ENCODE data around the gene RSPH6A. TPM values are rescaled to one million over a fixed set of nuclear protein-coding genes. Genes with fewer than 3 reads are reported as not detected.

RSPH6A gene
- total RNA-seq, 1 experiment from 2014 or later = 0.55 TPM

- H3K23ac ChIP-seq (ENCODE audit: insufficient read length, low read depth, low read length) = no peak overlapping the region
These were observed 47.7 kb downstream of the RSPH6A start for GRCh38 chr19:45767410-45767880.

More at GRCh38 chr19:45767410-45767880, 47.7 kb downstream of the RSPH6A start:
- Histone ChIP-seq H3K14ac (ENCODE audit: insufficient read depth, low read length) (peak overlapping the region; percentile 91), H3K4me1 (ENCODE audit: insufficient read depth, low read length) (peaks cover 3% of the 10 kb centered on the region; the same call in 1 of the 2 replicates), H4K5ac (ENCODE audit: insufficient read length, low read depth, low read length) (no peak overlapping the region), H4K91ac (ENCODE audit: insufficient read length, low read depth, low read length) (no peak overlapping the region), H2AK5ac (ENCODE audit: insufficient read length, low read length) (no peak overlapping the region), H3K9ac (ENCODE audit: extremely low read depth, insufficient read length, low read length) (peak overlapping the region; percentile 6), H3K79me1 (ENCODE audit: insufficient read depth, low read depth, low read length, poor library complexity, severe bottlenecking) (no peaks in the 10 kb centered on the region), H3K56ac (ENCODE audit: insufficient read length, low read depth, low read length) (no peak overlapping the region), H4K8ac (replicated peaks; ENCODE audit: insufficient read length, low read depth, low read length) (no peak overlapping the region), H3K23me2 (ENCODE audit: insufficient read length, low read depth, low read length, poor library complexity, severe bottlenecking) (peaks cover 20% of the 10 kb centered on the region), H3K9me3 (ENCODE audit: control insufficient read depth, low read depth, low read length) (no peaks in the 10 kb centered on the region), H2BK5ac (ENCODE audit: insufficient read length, low read length) (no peak overlapping the region), H3K4ac (ENCODE audit: low read depth, low read length) (no peak overlapping the region), H2AFZ (ENCODE audit: low read length) (no peak overlapping the region), H3K27ac (ENCODE audit: insufficient read length, low read depth, low read length) (no peak overlapping the region), H2BK20ac (ENCODE audit: low read depth, low read length, poor library complexity, severe bottlenecking) (no peak overlapping the region), H4K20me1 (ENCODE audit: control insufficient read depth, insufficient read depth, insufficient read length) (no peaks in the 10 kb centered on the region), H2BK15ac (ENCODE audit: low read depth, low read length) (no peak overlapping the region), H2BK120ac (ENCODE audit: low read depth, low read length, poor library complexity, severe bottlenecking) (no peak overlapping the region), H3K18ac (ENCODE audit: insufficient read length, low read depth, low read length) (peak overlapping the region; percentile 77), H2BK12ac (ENCODE audit: insufficient read length, low read depth, low read length) (no peak overlapping the region), H3K79me2 (ENCODE audit: insufficient read depth, low read length) (no peaks in the 10 kb centered on the region), H3K27me3 (ENCODE audit: insufficient read depth, low read length) (no peaks in the 10 kb centered on the region), H3T11ph (ENCODE audit: low read length) (no peak overlapping the region), H3K4me2 (ENCODE audit: insufficient read depth, insufficient read length, low read length) (peak overlapping the region; percentile 72)
- Mint-ChIP-seq H3K27ac (peak overlapping the region in 1 of 3 experiments; percentile 79; a peak in 2 of 7 replicates), H3K27me3 (ENCODE audit: low read depth) (peaks cover 4% of the 10 kb centered on the region), H3K36me3 (ENCODE audit: insufficient read depth in 1 of 3, low read depth in 3 of 3) (peaks cover 0 to 11% (median 3%) of the 10 kb centered on the region in 3 experiments; a peak in 4 of 7 replicates), H3K4me1 (peaks cover 13 to 39% of the 10 kb centered on the region in 2 experiments), H3K4me3 (peak overlapping the region; percentile 91 to 94), H3K9me3 (no peaks in the 10 kb centered on the region; a peak in 1 of 5 replicates)
- peak; percentile 77 for DNase-seq
- WGBS (ENCODE audit: extremely low coverage, insufficient read length, low lambda C conversion rate) = no CpG with 5 or more reads among the region's 31 CpGs
- TF ChIP-seq CTCF (conservative IDR thresholded peaks at IDR 0.05) = no peak

Data from H9 (cell line).